GM23338 (cell line): ENCODE data around the gene UIMC1. TPM values are rescaled to one million over a fixed set of nuclear protein-coding genes. Genes with fewer than 3 reads are reported as not detected.

Experiments used
- ATAC-seq: fragments of 200-7000 bp; cut with Tn5 transposase; 3 replicates; pipeline ENCODE4 v1.9.1; 2020
- DNase-seq: peaks from one replicate; pipeline ENCODE4 v3.0.0-alpha.2; 2015; ENCODE audit warnings: low spot score
- H2AFZ ChIP-seq: fragments of 200-600 bp; sonication (generic); 2 replicates; pipeline ENCODE4 v1.8.0; 2016; ENCODE audit warnings: antibody characterized with exemption, mild to moderate bottlenecking, moderate library complexity
- H3F3A ChIP-seq: fragments of 200-600 bp; sonication (generic); replicated peaks from 2 replicates; pipeline ENCODE4 v1.8.0; 2017; ENCODE audit warnings: antibody characterized with exemption, mixed run types, low read depth
- H3K27ac ChIP-seq: fragments of 200-600 bp; sonication (generic); 2 replicates; pipeline ENCODE4 v1.6.1; 2016; ENCODE audit warnings: low read depth
- H3K27me3 ChIP-seq: fragments of 200-600 bp; sonication (generic); 2 replicates; pipeline ENCODE4 v1.8.0; 2016; ENCODE audit warnings: mild to moderate bottlenecking, mixed run types, moderate library complexity; ENCODE audit not compliant: insufficient read depth
- H3K36me3 ChIP-seq: fragments of 200-600 bp; sonication (generic); 2 replicates; pipeline ENCODE4 v1.8.0; 2016; ENCODE audit warnings: mild to moderate bottlenecking; ENCODE audit not compliant: insufficient read depth
- H3K4me1 ChIP-seq: fragments of 200-600 bp; sonication (generic); 2 replicates; pipeline ENCODE4 v1.8.0; 2016; ENCODE audit warnings: mild to moderate bottlenecking, moderate library complexity; ENCODE audit not compliant: insufficient read depth
- H3K4me2 ChIP-seq: fragments of 200-600 bp; sonication (generic); 2 replicates; pipeline ENCODE4 v1.7.1; 2017; ENCODE audit warnings: mixed run types
- H3K4me3 ChIP-seq: fragments of 200-600 bp; sonication (generic); 2 replicates; pipeline ENCODE4 v1.6.1; 2016; ENCODE audit warnings: mixed run types
- H3K79me2 ChIP-seq: fragments of 200-600 bp; sonication (generic); replicated peaks from 2 replicates; pipeline ENCODE4 v1.8.0; 2017; ENCODE audit warnings: mild to moderate bottlenecking; ENCODE audit not compliant: insufficient read depth
- H3K9me2 ChIP-seq: fragments of 200-600 bp; sonication (generic); 2 replicates; pipeline ENCODE4 v1.8.0; 2017; ENCODE audit not compliant: insufficient read depth
- H4K20me1 ChIP-seq: fragments of 200-600 bp; sonication (generic); replicated peaks from 2 replicates; pipeline ENCODE4 v1.8.0; 2017; ENCODE audit warnings: mild to moderate bottlenecking; ENCODE audit not compliant: insufficient read depth
- H3K27ac Mint-ChIP-seq: 2 replicates; pipeline ENCODE4 v1.8.0; 2020; ENCODE audit warnings: inconsistent platforms, mild to moderate bottlenecking, moderate library complexity, mixed read lengths
- H3K27me3 Mint-ChIP-seq: 3 replicates; pipeline ENCODE4 v1.8.0; 2022; ENCODE audit warnings: low read depth, mild to moderate bottlenecking, moderate library complexity, mixed read lengths, inconsistent platforms; ENCODE audit not compliant: insufficient read depth, poor library complexity
- H3K36me3 Mint-ChIP-seq: 3 replicates; pipeline ENCODE4 v1.8.0; 2021; ENCODE audit warnings: low read depth, mild to moderate bottlenecking, inconsistent platforms, moderate library complexity, mixed read lengths
- H3K4me1 Mint-ChIP-seq: 3 replicates; pipeline ENCODE4 v1.8.0; 2020; ENCODE audit warnings: mild to moderate bottlenecking, inconsistent platforms, mixed read lengths
- H3K4me3 Mint-ChIP-seq: 3 replicates; pipeline ENCODE4 v1.8.0; 2021; ENCODE audit warnings: moderate library complexity, mild to moderate bottlenecking, inconsistent platforms, mixed read lengths
- H3K9me3 Mint-ChIP-seq: 3 replicates; pipeline ENCODE4 v1.8.0; 2020; ENCODE audit warnings: moderate library complexity, mild to moderate bottlenecking, inconsistent platforms, mixed read lengths
- CREB1 ChIP-seq: fragments of 250-450 bp; sonication (Bioruptor Pico); IDR thresholded peaks from 2 replicates; pipeline ENCODE4 v1.5.0; 2020; ENCODE audit warnings: low read depth, mild to moderate bottlenecking, moderate library complexity
- EZH2phosphoT487 ChIP-seq: fragments of 200-600 bp; sonication (generic); IDR thresholded peaks from one replicate; pipeline ENCODE4 v1.8.1; 2018; ENCODE audit warnings: antibody characterized with exemption; ENCODE audit not compliant: unreplicated experiment
- JUNB ChIP-seq: IDR thresholded peaks from one replicate; pipeline ENCODE4 v1.6.1; 2016; ENCODE audit warnings: antibody characterized with exemption; ENCODE audit not compliant: unreplicated experiment
- NANOG ChIP-seq: IDR thresholded peaks from 2 replicates; pipeline ENCODE4 v1.6.1; 2016; ENCODE audit warnings: antibody characterized with exemption, borderline replicate concordance
- ZNF114 ChIP-seq: fragments of 250-450 bp; sonication (Bioruptor Pico); IDR thresholded peaks from 2 replicates; pipeline ENCODE4 v1.5.0; 2020; ENCODE audit warnings: mild to moderate bottlenecking, moderate library complexity
- polyA plus RNA-seq: library from polyadenylated mRNA; unstranded; fragments of >200 nt; fragmentation: Nextera tagmentation; extraction: Ambion mirVana; gene quantifications from 2 replicates; pipeline ENCODE4 v1.2.1, GENCODE V29; 2016
- total RNA-seq: library from RNA; depleted of rRNA; stranded (reverse); fragments of >200 nt; shearing (Covaris generic); gene quantifications from 2 replicates; pipeline ENCODE4 v1.2.3, GENCODE V29; 2014
- TF ChIP-seq, protein P1 (sequence below): IDR thresholded peaks from one replicate; pipeline ENCODE4 v1.6.1; 2018; ENCODE audit warnings: antibody characterized with exemption; ENCODE audit not compliant: unreplicated experiment
- TF ChIP-seq, protein P2 (sequence below), 2 experiments: fragments of 200-600 bp in 1 of 2; sonication (generic) in 1 of 2; conservative IDR thresholded peaks; 2 replicates each; pipeline versions ENCODE4 v1.5.1 to v1.6.1; 2016 to 2017; ENCODE audit warnings: antibody characterized with exemption in 2 of 2, low read depth in 2 of 2, mild to moderate bottlenecking in 2 of 2, moderate library complexity in 1 of 2

The UIMC1 gene
- total and polyA plus RNA-seq, 2 experiments from 2014 or later: 36.4 to 40.1 TPM

DNA sequence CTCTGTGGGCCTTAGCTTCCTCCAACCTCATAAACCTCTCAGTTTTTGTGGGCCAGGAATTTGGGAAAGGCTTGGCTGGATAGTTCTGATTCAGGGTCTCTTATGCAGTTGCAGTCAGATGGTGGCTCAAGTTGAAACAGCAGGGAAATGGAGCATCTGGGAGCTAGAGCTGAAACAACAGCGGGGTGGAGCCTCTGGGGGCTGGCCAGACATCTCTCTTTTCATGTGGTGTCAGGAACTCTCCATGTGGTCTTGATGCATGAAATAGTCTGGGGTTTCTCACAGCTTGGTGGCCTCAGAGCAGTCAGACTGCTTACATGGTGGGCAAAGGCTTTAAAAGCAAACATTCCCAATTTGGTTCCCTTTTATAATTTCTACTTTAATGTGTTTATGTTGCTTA lies 29.4 kb upstream of the UIMC1 start:
- no peak overlapping the region for H2AFZ ChIP-seq
- H3K4me1 ChIP-seq: peaks cover 12% of the 10 kb centered on the region; the same call in 1 of the 2 replicates
- no peaks in the 10 kb centered on the region; the same call in 1 of the 2 replicates for H3K36me3 ChIP-seq
- peaks cover 19% of the 10 kb centered on the region for H4K20me1 ChIP-seq
- Mint-ChIP-seq H3K27ac (peak overlapping the region; percentile 61), H3K36me3 (peaks cover 7% of the 10 kb centered on the region; the same call in 1 of the 3 replicates), H3K27me3 (peaks cover 4% of the 10 kb centered on the region), H3K9me3 (no peaks in the 10 kb centered on the region), H3K4me1 (peaks cover 9% of the 10 kb centered on the region), H3K4me3 (no peak overlapping the region)
- H3K4me2 ChIP-seq: no peak overlapping the region
- H3K27me3 ChIP-seq: no peaks in the 10 kb centered on the region
- H3K79me2 ChIP-seq: peaks cover 62% of the 10 kb centered on the region
- H3F3A ChIP-seq: no peaks in the 10 kb centered on the region
- no peak for TF ChIP-seq NANOG
- H3K9me2 ChIP-seq: no peaks in the 10 kb centered on the region
- ATAC-seq (peak; percentile 91), DNase-seq (peak; percentile 58)
- no peak overlapping the region for H3K4me3 ChIP-seq
- H3K27ac ChIP-seq: peak overlapping the region; percentile 67

DNA sequence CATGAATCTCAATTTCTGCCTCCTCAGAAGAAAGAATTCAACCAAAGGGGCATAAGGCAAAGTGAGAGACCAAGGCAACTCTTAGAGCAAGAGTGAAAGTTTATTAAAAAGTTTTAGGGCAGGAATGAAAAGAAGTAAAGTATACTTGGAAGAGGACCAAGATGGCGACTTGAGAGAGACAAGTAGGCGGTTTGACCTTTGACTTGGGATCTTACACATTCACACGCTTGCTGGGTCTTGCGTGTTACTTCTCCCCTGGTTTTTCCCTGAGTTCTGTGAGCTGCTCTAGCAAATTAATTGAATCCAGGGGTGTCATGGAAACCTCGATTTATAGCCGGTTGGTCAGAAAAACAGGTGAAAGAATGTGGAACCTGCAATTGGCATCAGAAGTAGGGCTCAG lies 22.9 kb upstream of the UIMC1 start:
- Mint-ChIP-seq H3K27me3 (peaks cover 3% of the 10 kb centered on the region), H3K4me3 (no peak overlapping the region), H3K27ac (no peak overlapping the region), H3K9me3 (no peaks in the 10 kb centered on the region; the same call in 2 of the 3 replicates), H3K36me3 (peaks cover 32% of the 10 kb centered on the region), H3K4me1 (no peaks in the 10 kb centered on the region)
- no peak for DNase-seq
- H3K4me2 ChIP-seq: no peak overlapping the region
- no peak for ATAC-seq
- H3K4me3 ChIP-seq: no peak overlapping the region
- no peaks in the 10 kb centered on the region for H3K4me1 ChIP-seq
- H3K9me2 ChIP-seq: 0 out of 2 replicates have a peak, but pooled peaks cover 3% of the 10 kb centered on the region
- H2AFZ ChIP-seq: no peak overlapping the region
- H3K27ac ChIP-seq: no peak overlapping the region
- no peaks in the 10 kb centered on the region for H3K27me3 ChIP-seq
- no peaks in the 10 kb centered on the region; the same call in 1 of the 2 replicates for H3K36me3 ChIP-seq
- no peaks in the 10 kb centered on the region for H3F3A ChIP-seq
- no peak for TF ChIP-seq ZNF114 (CRISPR knock-in tag)
- no peak for TF ChIP-seq EZH2phosphoT487
- no peak for TF ChIP-seq JUNB
- peaks cover 10% of the 10 kb centered on the region for H4K20me1 ChIP-seq
- H3K79me2 ChIP-seq: peaks cover 69% of the 10 kb centered on the region

DNA sequence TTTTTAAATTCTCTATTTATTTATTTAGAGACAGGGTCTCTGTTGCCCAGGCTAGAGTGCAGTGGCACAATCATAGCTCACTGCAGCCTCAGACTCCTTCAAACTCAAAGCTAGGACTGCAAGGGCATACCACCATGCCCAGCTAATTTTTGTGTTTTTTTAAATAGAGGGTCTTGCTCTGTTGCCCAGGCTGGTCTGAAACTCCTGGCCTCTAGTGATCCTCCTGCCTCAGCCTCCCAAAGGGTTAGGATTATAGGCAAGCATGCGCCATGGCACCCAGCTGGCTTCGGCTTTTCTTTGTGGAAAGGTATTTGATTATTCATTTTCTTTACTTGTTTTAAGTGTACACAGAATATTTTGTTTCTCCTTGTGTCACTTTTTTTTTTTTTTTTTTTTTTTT lies 21.1 kb upstream of the UIMC1 start:
- Mint-ChIP-seq H3K27me3 (peaks cover 3% of the 10 kb centered on the region), H3K4me3 (no peak overlapping the region), H3K9me3 (no peaks in the 10 kb centered on the region; the same call in 2 of the 3 replicates), H3K36me3 (peaks cover 32% of the 10 kb centered on the region), H3K4me1 (peaks cover 5% of the 10 kb centered on the region; the same call in 2 of the 3 replicates), H3K27ac (no peak overlapping the region)
- Histone ChIP-seq H3F3A (peaks cover 6% of the 10 kb centered on the region; the same call in 1 of the 2 replicates), H3K36me3 (no peaks in the 10 kb centered on the region; the same call in 1 of the 2 replicates), H3K27me3 (no peaks in the 10 kb centered on the region), H3K79me2 (peaks cover 61% of the 10 kb centered on the region), H3K9me2 (0 out of 2 replicates have a peak, but pooled peaks cover 3% of the 10 kb centered on the region), H2AFZ (no peak overlapping the region), H3K27ac (no peak overlapping the region), H3K4me2 (no peak overlapping the region), H3K4me1 (peaks cover 6% of the 10 kb centered on the region), H4K20me1 (peaks cover 7% of the 10 kb centered on the region), H3K4me3 (no peak overlapping the region)
- DNase-seq (no peak), ATAC-seq (no peak)
- TF ChIP-seq, protein P1, sequence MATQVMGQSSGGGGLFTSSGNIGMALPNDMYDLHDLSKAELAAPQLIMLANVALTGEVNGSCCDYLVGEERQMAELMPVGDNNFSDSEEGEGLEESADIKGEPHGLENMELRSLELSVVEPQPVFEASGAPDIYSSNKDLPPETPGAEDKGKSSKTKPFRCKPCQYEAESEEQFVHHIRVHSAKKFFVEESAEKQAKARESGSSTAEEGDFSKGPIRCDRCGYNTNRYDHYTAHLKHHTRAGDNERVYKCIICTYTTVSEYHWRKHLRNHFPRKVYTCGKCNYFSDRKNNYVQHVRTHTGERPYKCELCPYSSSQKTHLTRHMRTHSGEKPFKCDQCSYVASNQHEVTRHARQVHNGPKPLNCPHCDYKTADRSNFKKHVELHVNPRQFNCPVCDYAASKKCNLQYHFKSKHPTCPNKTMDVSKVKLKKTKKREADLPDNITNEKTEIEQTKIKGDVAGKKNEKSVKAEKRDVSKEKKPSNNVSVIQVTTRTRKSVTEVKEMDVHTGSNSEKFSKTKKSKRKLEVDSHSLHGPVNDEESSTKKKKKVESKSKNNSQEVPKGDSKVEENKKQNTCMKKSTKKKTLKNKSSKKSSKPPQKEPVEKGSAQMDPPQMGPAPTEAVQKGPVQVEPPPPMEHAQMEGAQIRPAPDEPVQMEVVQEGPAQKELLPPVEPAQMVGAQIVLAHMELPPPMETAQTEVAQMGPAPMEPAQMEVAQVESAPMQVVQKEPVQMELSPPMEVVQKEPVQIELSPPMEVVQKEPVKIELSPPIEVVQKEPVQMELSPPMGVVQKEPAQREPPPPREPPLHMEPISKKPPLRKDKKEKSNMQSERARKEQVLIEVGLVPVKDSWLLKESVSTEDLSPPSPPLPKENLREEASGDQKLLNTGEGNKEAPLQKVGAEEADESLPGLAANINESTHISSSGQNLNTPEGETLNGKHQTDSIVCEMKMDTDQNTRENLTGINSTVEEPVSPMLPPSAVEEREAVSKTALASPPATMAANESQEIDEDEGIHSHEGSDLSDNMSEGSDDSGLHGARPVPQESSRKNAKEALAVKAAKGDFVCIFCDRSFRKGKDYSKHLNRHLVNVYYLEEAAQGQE: no peak
- no peak for TF ChIP-seq CREB1 (CRISPR knock-in tag)
- TF ChIP-seq, protein P2, sequence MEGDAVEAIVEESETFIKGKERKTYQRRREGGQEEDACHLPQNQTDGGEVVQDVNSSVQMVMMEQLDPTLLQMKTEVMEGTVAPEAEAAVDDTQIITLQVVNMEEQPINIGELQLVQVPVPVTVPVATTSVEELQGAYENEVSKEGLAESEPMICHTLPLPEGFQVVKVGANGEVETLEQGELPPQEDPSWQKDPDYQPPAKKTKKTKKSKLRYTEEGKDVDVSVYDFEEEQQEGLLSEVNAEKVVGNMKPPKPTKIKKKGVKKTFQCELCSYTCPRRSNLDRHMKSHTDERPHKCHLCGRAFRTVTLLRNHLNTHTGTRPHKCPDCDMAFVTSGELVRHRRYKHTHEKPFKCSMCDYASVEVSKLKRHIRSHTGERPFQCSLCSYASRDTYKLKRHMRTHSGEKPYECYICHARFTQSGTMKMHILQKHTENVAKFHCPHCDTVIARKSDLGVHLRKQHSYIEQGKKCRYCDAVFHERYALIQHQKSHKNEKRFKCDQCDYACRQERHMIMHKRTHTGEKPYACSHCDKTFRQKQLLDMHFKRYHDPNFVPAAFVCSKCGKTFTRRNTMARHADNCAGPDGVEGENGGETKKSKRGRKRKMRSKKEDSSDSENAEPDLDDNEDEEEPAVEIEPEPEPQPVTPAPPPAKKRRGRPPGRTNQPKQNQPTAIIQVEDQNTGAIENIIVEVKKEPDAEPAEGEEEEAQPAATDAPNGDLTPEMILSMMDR (conservative IDR thresholded peaks at IDR 0.05; ENCODE audit: low read depth in 2 of 2): no peak
